Neural cell (in vitro differentiated cells): ENCODE data around the gene ENTPD3. TPM values are rescaled to one million over a fixed set of nuclear protein-coding genes. Genes with fewer than 3 reads are reported as not detected.
A peak's percentile ranks its signal among the peaks of the same experiment; 100 is the strongest.

ENCODE experiments used
- H2AFZ ChIP-seq: fragments of 200-600, 300-800 bp; sonication (generic), shearing (Covaris generic); 2 replicates; pipeline ENCODE4 v1.6.0; 2014; ENCODE audit warnings: low read depth, mild to moderate bottlenecking, antibody characterized with exemption, low read length, moderate library complexity
- H3F3A ChIP-seq: fragments of 200-600 bp; shearing (Covaris generic); 2 replicates; pipeline ENCODE4 v1.6.1; 2016; ENCODE audit warnings: mild to moderate bottlenecking, moderate library complexity, mixed read lengths, antibody characterized with exemption, low read length; ENCODE audit not compliant: insufficient read depth, poor library complexity, severe bottlenecking
- H3K27ac ChIP-seq: fragments of 200-600, 300-800 bp; sonication (generic), shearing (Covaris generic); 2 replicates; pipeline ENCODE4 v1.5.1; 2014; ENCODE audit warnings: mild to moderate bottlenecking, low read length, moderate library complexity
- H3K27me3 ChIP-seq: fragments of 300-800, 200-600 bp; sonication (generic), shearing (Covaris generic); 2 replicates; pipeline ENCODE4 v1.6.0; 2014; ENCODE audit warnings: mild to moderate bottlenecking, low read depth, low read length, moderate library complexity; ENCODE audit not compliant: insufficient read depth
- H3K36me3 ChIP-seq: fragments of 300-800, 200-600 bp; sonication (generic), shearing (Covaris generic); 2 replicates; pipeline ENCODE4 v1.5.1; 2014; ENCODE audit warnings: mild to moderate bottlenecking, antibody characterized with exemption, low read length, moderate library complexity; ENCODE audit not compliant: insufficient read depth
- H3K4me2 ChIP-seq: fragments of 300-800, 200-600 bp; sonication (generic), shearing (Covaris generic); 2 replicates; pipeline ENCODE4 v1.6.0; 2014; ENCODE audit warnings: mild to moderate bottlenecking, low read length
- H3K4me3 ChIP-seq: fragments of 300-800, 200-600 bp; sonication (generic), shearing (Covaris generic); 2 replicates; pipeline ENCODE4 v1.5.1; 2014; ENCODE audit warnings: mild to moderate bottlenecking, low read length, moderate library complexity
- H3K79me2 ChIP-seq: fragments of 200-600 bp; shearing (Covaris generic); replicated peaks from 2 replicates; pipeline ENCODE4 v1.6.0; 2014; ENCODE audit warnings: mild to moderate bottlenecking, low read length, moderate library complexity; ENCODE audit not compliant: insufficient read depth
- H3K9ac ChIP-seq: fragments of 300-800, 200-600 bp; sonication (generic), shearing (Covaris generic); 2 replicates; pipeline ENCODE4 v1.6.1; 2016; ENCODE audit warnings: mild to moderate bottlenecking, low read length, mixed read lengths
- H3K9me2 ChIP-seq: fragments of 200-600 bp; shearing (Covaris generic); 2 replicates; pipeline ENCODE4 v1.6.1; 2016; ENCODE audit warnings: mild to moderate bottlenecking, low read length, mixed read lengths; ENCODE audit not compliant: insufficient read depth
- H3K9me3 ChIP-seq: fragments of 200-600, 300-800 bp; sonication (generic), shearing (Covaris generic); 2 replicates; pipeline ENCODE4 v1.6.1; 2016; ENCODE audit warnings: mild to moderate bottlenecking, mixed run types, low read length, moderate library complexity, mixed read lengths
- H4K20me1 ChIP-seq: fragments of 200-600 bp; shearing (Covaris generic); 2 replicates; pipeline ENCODE4 v1.6.1; 2016; ENCODE audit warnings: mild to moderate bottlenecking, mixed run types; ENCODE audit not compliant: insufficient read depth
- CTCF ChIP-seq: fragments of 450-650 bp; IDR thresholded peaks from 2 replicates; pipeline ENCODE4 v1.5.1; 2014; ENCODE audit warnings: antibody characterized with exemption, mild to moderate bottlenecking, moderate library complexity; ENCODE audit not compliant: poor library complexity, severe bottlenecking
- EP300 ChIP-seq: fragments of 450-650 bp; conservative IDR thresholded peaks from 2 replicates; pipeline ENCODE4 v1.6.1; 2014; ENCODE audit warnings: antibody characterized with exemption, mild to moderate bottlenecking, moderate library complexity; ENCODE audit not compliant: poor library complexity, severe bottlenecking
- EZH2 ChIP-seq: fragments of 200-600, 300-800 bp; shearing (Covaris generic), sonication (generic); IDR thresholded peaks from 2 replicates; pipeline ENCODE4 v1.6.1; 2014; ENCODE audit warnings: antibody characterized with exemption, low read length, borderline replicate concordance, mild to moderate bottlenecking; ENCODE audit not compliant: insufficient read depth, poor library complexity, severe bottlenecking
- MXI1 ChIP-seq: fragments of 450-650 bp; conservative IDR thresholded peaks from 2 replicates; pipeline ENCODE4 v1.6.1; 2014; ENCODE audit warnings: antibody characterized with exemption, mild to moderate bottlenecking; ENCODE audit not compliant: poor library complexity, severe bottlenecking
- POLR2AphosphoS5 ChIP-seq: IDR thresholded peaks from 2 replicates; pipeline ENCODE4 v1.6.1; 2012
- RAD21 ChIP-seq: fragments of 450-650 bp; conservative IDR thresholded peaks from 2 replicates; pipeline ENCODE4 v1.6.1; 2014; ENCODE audit warnings: antibody characterized with exemption, mild to moderate bottlenecking, moderate library complexity
- REST ChIP-seq: IDR thresholded peaks from 2 replicates; pipeline ENCODE4 v1.6.1; 2012; ENCODE audit warnings: borderline replicate concordance
- SMC3 ChIP-seq: fragments of 450-650 bp; conservative IDR thresholded peaks from 2 replicates; pipeline ENCODE4 v1.6.1; 2014; ENCODE audit warnings: antibody characterized with exemption, mild to moderate bottlenecking, moderate library complexity; ENCODE audit not compliant: poor library complexity
- TAF1 ChIP-seq: IDR thresholded peaks from 2 replicates; pipeline ENCODE4 v1.6.1; 2012; ENCODE audit warnings: low read depth
- polyA plus RNA-seq: library from polyadenylated mRNA; depleted of rRNA; stranded (reverse); fragments of >200 nt; gene quantifications from 2 replicates; pipeline ENCODE4 v1.2.3, GENCODE V29; 2014

Gene ENTPD3
- polyA plus RNA-seq, 1 donor from 2014 or later, result 2.8 TPM

DNA sequence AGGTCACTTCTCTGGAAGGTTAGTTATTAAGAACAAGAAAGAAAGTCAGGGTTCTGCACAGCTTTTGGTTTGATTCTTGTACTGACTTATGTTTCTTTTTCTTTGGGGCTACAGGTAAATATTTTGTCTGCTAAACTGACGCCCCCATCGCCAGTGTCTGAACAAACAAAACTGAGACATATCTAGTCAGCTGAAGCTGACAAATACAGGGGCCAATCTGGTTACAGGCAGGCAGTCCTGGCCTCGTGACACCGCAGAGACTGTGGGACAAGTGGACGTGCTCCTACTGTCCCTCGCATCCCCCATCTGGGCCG lies 65.5 kb downstream of the ENTPD3 start:
- no peak for TF ChIP-seq CTCF
- no peak for TF ChIP-seq TAF1
- TF ChIP-seq REST, result no peak
- TF ChIP-seq SMC3, result no peak
- no peak for TF ChIP-seq EP300
- no peak for TF ChIP-seq POLR2AphosphoS5
- no peak for TF ChIP-seq RAD21
- TF ChIP-seq MXI1, result no peak
- TF ChIP-seq EZH2, result no peak
- Histone ChIP-seq H3K4me3 (peak overlapping the region; percentile 78), H3K36me3 (no peaks in the 10 kb centered on the region), H3K79me2 (peaks cover 3% of the 10 kb centered on the region), H3K9me2 (no peaks in the 10 kb centered on the region), H3K27ac (peak overlapping the region; percentile 94), H3F3A (peaks cover 2% of the 10 kb centered on the region), H3K9me3 (no peaks in the 10 kb centered on the region), H2AFZ (peak overlapping the region; percentile 94), H3K9ac (peak overlapping the region; percentile 94), H4K20me1 (no peaks in the 10 kb centered on the region), H3K4me2 (peak overlapping the region; percentile 41), H3K27me3 (no peaks in the 10 kb centered on the region)

DNA sequence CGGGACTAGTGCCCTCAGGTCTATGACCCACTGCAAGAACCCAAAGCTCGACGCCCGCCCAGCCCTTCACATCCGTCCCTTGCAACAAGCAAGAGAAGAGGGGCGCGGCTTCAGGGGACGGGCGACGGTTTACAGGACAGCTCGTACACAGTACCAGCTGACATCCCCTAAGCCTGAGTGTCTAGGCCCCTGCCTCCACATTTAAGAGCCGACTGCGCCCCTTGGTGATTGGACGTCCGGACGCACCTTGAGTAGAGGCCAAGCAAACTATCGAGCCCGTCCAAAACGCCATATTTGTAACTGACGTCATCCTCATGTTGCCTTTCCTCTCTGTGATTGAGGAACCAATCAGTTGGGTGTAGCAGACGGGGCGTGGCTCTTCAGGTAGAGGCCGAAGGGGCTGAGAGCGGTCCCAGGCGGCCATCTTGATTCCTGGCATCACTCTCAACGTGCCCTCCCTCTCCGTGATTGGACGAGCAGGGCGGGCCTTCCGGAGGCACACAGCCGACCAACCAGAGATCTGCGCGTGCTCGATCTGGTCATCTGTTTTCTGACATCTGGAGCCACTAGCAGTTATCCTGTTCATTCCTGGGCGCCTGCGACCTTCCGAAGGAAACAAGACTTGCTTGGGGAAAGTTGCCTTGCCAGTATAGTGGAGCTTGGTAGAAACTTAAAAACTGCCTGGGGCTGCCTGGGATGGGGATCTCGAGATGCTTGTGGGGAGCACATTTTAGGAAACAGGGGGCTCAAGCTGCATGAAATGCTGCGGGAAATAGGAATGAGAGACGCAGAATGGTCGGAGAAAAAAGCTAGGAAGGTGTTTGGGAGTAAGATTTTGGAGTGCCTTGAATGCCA lies 66.1 kb downstream of the ENTPD3 start:
- no peaks in the 10 kb centered on the region for H3K9me2 ChIP-seq
- peak overlapping the region; percentile 94 for H3K9ac ChIP-seq
- H3K27me3 ChIP-seq, result no peaks in the 10 kb centered on the region
- H3F3A ChIP-seq, result peaks cover 2% of the 10 kb centered on the region
- H3K4me3 ChIP-seq, result peak overlapping the region; percentile 78
- H3K79me2 ChIP-seq, result peaks cover 9% of the 10 kb centered on the region
- no peaks in the 10 kb centered on the region for H3K9me3 ChIP-seq
- peak overlapping the region; percentile 94 for H3K27ac ChIP-seq
- H2AFZ ChIP-seq, result peak overlapping the region; percentile 94
- TF ChIP-seq EP300, result peak; percentile 60
- no peak for TF ChIP-seq CTCF
- peak; percentile 58 for TF ChIP-seq SMC3
- peak; percentile 97 for TF ChIP-seq TAF1
- peak; percentile 34 for TF ChIP-seq RAD21
- TF ChIP-seq MXI1, result peak; percentile 65
- no peak for TF ChIP-seq EZH2
- TF ChIP-seq POLR2AphosphoS5, result peak; percentile 97
- TF ChIP-seq REST, result peak; percentile 94
- peak overlapping the region; percentile 92 for H3K4me2 ChIP-seq
- H4K20me1 ChIP-seq, result no peaks in the 10 kb centered on the region
- no peaks in the 10 kb centered on the region for H3K36me3 ChIP-seq
